ENCODE results near the gene TAOK3. TPM values are rescaled to one million over a fixed set of nuclear protein-coding genes. Genes with fewer than 3 reads are reported as not detected.
A peak's percentile ranks its signal among the peaks of the same experiment; 100 is the strongest.

TAOK3 gene
- polyA plus RNA-seq, 3 donors, result 19.7 to 58.3 (median 44.8) TPM

DNA sequence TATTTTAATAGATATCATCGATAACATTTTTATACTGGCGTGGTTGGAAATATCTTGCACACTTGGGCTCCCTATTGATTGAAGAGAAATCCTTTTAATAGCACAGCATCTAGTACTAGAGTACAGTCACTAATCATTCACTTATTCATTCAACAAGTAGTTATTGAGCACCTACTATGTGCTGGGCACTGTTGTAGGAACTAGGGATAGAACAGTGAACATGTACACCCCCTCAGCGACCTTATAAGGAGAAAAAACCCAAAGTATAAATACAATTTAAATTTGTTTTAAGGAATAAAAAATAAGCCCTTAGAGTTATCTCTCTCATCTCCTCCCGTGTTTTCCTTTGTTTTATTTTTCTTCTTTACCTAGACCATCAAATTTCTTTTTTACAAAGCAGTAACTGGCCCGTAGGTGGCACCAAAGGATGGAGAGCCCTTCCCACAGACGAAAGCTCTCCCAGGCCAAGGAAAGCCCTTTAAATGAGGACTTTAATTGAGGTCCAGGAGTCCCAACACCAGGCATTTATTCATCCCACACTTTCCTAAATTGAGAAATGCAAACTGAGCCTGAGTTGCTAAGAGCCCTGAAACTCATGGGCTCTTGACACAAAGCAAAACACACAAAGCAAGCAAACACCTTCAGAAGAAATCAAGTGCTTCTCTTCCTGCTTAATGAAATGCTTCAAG lies 207.8 kb downstream of the TAOK3 start:
- H3K79me2 ChIP-seq (ENCODE audit: insufficient read depth, low read length), result no peaks in the 10 kb centered on the region
- intact Hi-C loops (cut with micrococcal nuclease), result no loop called here
- H3K9ac ChIP-seq (ENCODE audit: insufficient read depth, low read length, poor library complexity, severe bottlenecking), result no peak overlapping the region
- DNase-seq, result no peak
- H3K4me3 Mint-ChIP-seq, result no peak overlapping the region
- H3K4me1 ChIP-seq (ENCODE audit: control insufficient read depth in 1 of 2, insufficient read depth in 2 of 2, low read length in 2 of 2), result peaks cover 0 to 6% of the 10 kb centered on the region in 2 donors
- H3K36me3 ChIP-seq (replicated peaks in 1 of 2; ENCODE audit: control insufficient read depth in 1 of 2, insufficient read depth in 2 of 2, low read length in 2 of 2), result peaks cover 61 to 89% of the 10 kb centered on the region in 2 donors
- H3K4me3 ChIP-seq (replicated peaks in 1 of 3; ENCODE audit: low read depth in 2 of 3, low read length in 3 of 3), result no peak overlapping the region
- peaks cover 6% of the 10 kb centered on the region for H3K4me1 Mint-ChIP-seq
- H3K4me2 ChIP-seq (replicated peaks; ENCODE audit: extremely low read depth, low read length, poor library complexity, severe bottlenecking), result no peak overlapping the region
- no peak overlapping the region for H3K27ac ChIP-seq (ENCODE audit: low read depth in 1 of 2, low read length in 2 of 2)
- H3K9me3 ChIP-seq (replicated peaks in 1 of 2; ENCODE audit: control insufficient read depth in 1 of 2, insufficient read depth in 1 of 2, low read length in 2 of 2), result no peaks in the 10 kb centered on the region
- H3K27ac Mint-ChIP-seq, result peak overlapping the region in 2 of 7 donors; percentile 10 to 26
- H3K9me3 Mint-ChIP-seq, result peaks cover 0 to 5% (median 2%) of the 10 kb centered on the region in 7 donors
- TF ChIP-seq, protein P1, sequence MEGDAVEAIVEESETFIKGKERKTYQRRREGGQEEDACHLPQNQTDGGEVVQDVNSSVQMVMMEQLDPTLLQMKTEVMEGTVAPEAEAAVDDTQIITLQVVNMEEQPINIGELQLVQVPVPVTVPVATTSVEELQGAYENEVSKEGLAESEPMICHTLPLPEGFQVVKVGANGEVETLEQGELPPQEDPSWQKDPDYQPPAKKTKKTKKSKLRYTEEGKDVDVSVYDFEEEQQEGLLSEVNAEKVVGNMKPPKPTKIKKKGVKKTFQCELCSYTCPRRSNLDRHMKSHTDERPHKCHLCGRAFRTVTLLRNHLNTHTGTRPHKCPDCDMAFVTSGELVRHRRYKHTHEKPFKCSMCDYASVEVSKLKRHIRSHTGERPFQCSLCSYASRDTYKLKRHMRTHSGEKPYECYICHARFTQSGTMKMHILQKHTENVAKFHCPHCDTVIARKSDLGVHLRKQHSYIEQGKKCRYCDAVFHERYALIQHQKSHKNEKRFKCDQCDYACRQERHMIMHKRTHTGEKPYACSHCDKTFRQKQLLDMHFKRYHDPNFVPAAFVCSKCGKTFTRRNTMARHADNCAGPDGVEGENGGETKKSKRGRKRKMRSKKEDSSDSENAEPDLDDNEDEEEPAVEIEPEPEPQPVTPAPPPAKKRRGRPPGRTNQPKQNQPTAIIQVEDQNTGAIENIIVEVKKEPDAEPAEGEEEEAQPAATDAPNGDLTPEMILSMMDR (IDR thresholded peaks at IDR 0.05), result no peak
- WGBS (ENCODE audit: insufficient coverage), result 59% methylated on average over 2 of the region's 6 CpGs
- H3K27me3 ChIP-seq (ENCODE audit: control insufficient read depth in 2 of 2, insufficient read depth in 2 of 2, low read length in 2 of 2), result no peaks in the 10 kb centered on the region
- H4K20me1 ChIP-seq (ENCODE audit: insufficient read depth, low read length), result peaks cover 23% of the 10 kb centered on the region
- H3K27me3 Mint-ChIP-seq (ENCODE audit: low read depth in 3 of 3), result no peaks in the 10 kb centered on the region
- no peak overlapping the region for H2AFZ ChIP-seq (ENCODE audit: insufficient read depth, low read depth, low read length, poor library complexity, severe bottlenecking)
- H3K36me3 Mint-ChIP-seq, result peaks cover 37 to 69% of the 10 kb centered on the region in 2 donors

- Histone ChIP-seq H3K4me2 (replicated peaks; ENCODE audit: extremely low read depth, low read length, poor library complexity, severe bottlenecking) (no peak overlapping the region), H4K20me1 (ENCODE audit: insufficient read depth, low read length) (peaks cover 17% of the 10 kb centered on the region), H3K9me3 (replicated peaks in 1 of 2; ENCODE audit: control insufficient read depth in 1 of 2, insufficient read depth in 1 of 2, low read length in 2 of 2) (no peaks in the 10 kb centered on the region), H3K4me3 (replicated peaks in 1 of 3; ENCODE audit: low read depth in 2 of 3, low read length in 3 of 3) (no peak overlapping the region), H3K4me1 (ENCODE audit: control insufficient read depth in 1 of 2, insufficient read depth in 2 of 2, low read length in 2 of 2) (peaks cover 0 to 6% of the 10 kb centered on the region in 2 donors), H3K9ac (ENCODE audit: insufficient read depth, low read length, poor library complexity, severe bottlenecking) (no peak overlapping the region), H3K36me3 (replicated peaks in 1 of 2; ENCODE audit: control insufficient read depth in 1 of 2, insufficient read depth in 2 of 2, low read length in 2 of 2) (peaks cover 71 to 91% of the 10 kb centered on the region in 2 donors), H3K27me3 (ENCODE audit: control insufficient read depth in 2 of 2, insufficient read depth in 2 of 2, low read length in 2 of 2) (no peaks in the 10 kb centered on the region), H2AFZ (ENCODE audit: insufficient read depth, low read depth, low read length, poor library complexity, severe bottlenecking) (no peak overlapping the region), H3K27ac (ENCODE audit: low read depth in 1 of 2, low read length in 2 of 2) (no peak overlapping the region), H3K79me2 (ENCODE audit: insufficient read depth, low read length) (no peaks in the 10 kb centered on the region)
- intact Hi-C loops (cut with micrococcal nuclease), result no loop called here
- H3K36me3 Mint-ChIP-seq, result peaks cover 11 to 32% of the 10 kb centered on the region in 2 donors
- H3K4me1 Mint-ChIP-seq, result peaks cover 6% of the 10 kb centered on the region
- TF ChIP-seq, protein P1 (IDR thresholded peaks at IDR 0.05), result no peak
- H3K9me3 Mint-ChIP-seq, result no peaks in the 10 kb centered on the region
- H3K27me3 Mint-ChIP-seq (ENCODE audit: low read depth in 3 of 3), result no peaks in the 10 kb centered on the region
- no peak for DNase-seq
- no peak overlapping the region for H3K27ac Mint-ChIP-seq
- H3K4me3 Mint-ChIP-seq, result no peak overlapping the region
- no CpG with 5 or more reads among the region's 3 CpGs for WGBS (ENCODE audit: insufficient coverage)
These were observed 212.2 kb downstream of the TAOK3 start for GRCh38 chr12:118160536-118160935.

All from CD14-positive monocyte (primary cell).